Neural progenitor cell (in vitro differentiated cells): ENCODE results near the gene SLF2.

Experiments
- EZH2 ChIP-seq: fragments of 200-600 bp; sonication (generic); IDR thresholded peaks from 2 replicates; pipeline ENCODE4 v1.6.1; 2017; ENCODE audit warnings: antibody characterized with exemption, mild to moderate bottlenecking, moderate library complexity
- EZH2phosphoT487 ChIP-seq: fragments of 200-600 bp; sonication (generic); IDR thresholded peaks from 2 replicates; pipeline ENCODE4 v1.6.1; 2017; ENCODE audit warnings: antibody characterized with exemption
- TF ChIP-seq, protein P1 (sequence below): fragments of 200-600 bp; sonication (generic); IDR thresholded peaks from 2 replicates; pipeline ENCODE4 v1.5.1; 2017; ENCODE audit warnings: antibody characterized with exemption, mild to moderate bottlenecking

DNA sequence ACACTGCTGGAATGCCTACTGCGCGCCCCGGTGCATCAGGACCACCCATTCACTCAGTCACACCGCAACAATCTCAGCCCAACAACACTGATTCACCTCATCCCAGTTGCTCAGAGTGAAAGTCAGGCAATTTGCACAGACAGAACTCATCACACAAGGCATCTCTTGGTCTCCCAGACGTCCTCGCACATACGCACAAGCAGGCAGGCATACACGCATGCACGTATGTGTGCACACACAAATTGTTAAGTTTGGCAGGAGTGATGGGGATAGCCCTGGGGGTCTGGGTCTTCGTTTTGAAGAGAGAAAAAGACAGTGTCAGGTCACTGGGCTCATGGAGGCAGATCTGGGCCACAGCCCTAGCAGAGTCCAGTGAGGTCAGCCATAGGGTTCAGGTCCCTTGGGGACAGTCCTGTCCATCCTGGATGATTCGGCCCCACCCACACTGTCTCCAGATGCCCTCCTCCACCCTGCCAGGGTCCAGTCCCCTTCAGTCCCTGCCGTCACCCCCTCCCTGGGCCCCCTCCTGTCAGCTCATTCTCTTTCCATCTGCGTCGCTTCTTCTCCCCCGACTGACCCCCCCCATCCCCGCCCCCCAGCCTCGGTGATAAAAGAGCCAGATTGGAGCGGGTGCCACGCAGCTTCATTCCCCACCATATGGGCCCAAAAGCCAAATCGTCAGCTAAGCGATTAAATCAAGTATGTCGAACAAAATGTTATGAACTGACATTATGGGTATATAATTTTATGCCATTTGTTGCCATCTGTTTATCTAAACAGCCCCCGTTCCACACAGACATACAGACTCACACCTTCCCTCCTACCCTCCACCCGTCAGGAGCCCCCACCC, 48.5 kb upstream of the SLF2 start:
- TF ChIP-seq, protein P1, sequence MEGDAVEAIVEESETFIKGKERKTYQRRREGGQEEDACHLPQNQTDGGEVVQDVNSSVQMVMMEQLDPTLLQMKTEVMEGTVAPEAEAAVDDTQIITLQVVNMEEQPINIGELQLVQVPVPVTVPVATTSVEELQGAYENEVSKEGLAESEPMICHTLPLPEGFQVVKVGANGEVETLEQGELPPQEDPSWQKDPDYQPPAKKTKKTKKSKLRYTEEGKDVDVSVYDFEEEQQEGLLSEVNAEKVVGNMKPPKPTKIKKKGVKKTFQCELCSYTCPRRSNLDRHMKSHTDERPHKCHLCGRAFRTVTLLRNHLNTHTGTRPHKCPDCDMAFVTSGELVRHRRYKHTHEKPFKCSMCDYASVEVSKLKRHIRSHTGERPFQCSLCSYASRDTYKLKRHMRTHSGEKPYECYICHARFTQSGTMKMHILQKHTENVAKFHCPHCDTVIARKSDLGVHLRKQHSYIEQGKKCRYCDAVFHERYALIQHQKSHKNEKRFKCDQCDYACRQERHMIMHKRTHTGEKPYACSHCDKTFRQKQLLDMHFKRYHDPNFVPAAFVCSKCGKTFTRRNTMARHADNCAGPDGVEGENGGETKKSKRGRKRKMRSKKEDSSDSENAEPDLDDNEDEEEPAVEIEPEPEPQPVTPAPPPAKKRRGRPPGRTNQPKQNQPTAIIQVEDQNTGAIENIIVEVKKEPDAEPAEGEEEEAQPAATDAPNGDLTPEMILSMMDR, result no peak
- TF ChIP-seq EZH2phosphoT487 (no peak), EZH2 (no peak)
